GM21447 (cell line): ENCODE results near the gene LLGL2.
"Not testable (repeated sequence)": the region's sequence is repeated elsewhere in the genome, so short reads cannot be mapped to it uniquely, and the experiment has no call there.

ENCODE experiments used
- ATAC-seq: cut with Tn5 transposase; IDR thresholded peaks from one replicate; pipeline ENCODE4 v1.9.1; 2021; ENCODE audit not compliant: unreplicated experiment

LLGL2 gene

DNA sequence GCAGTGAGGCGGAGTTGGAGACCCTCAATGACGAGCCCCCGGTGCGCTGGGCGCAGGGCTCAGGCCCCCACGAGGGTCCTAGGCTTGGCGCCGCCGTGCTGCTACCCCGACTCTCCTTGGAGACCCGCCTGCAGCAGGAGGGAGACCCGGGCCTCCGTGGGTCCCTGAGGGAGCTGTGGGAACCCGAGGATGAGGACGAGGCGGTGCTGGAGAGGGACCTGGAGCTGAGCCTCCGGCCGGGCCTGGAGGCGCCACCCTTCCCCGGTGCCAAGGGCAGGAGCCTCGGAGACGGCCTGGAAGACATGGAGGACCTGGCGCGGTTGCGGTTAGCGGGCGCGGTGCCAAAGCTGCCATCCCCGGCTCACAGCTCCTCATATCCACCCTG is 64.4 kb downstream of the LLGL2 start:
- no peak for ATAC-seq

GRCh38 chr17:75590314-75590761 is 64.8 kb downstream of the LLGL2 start:
- no peak for ATAC-seq

DNA sequence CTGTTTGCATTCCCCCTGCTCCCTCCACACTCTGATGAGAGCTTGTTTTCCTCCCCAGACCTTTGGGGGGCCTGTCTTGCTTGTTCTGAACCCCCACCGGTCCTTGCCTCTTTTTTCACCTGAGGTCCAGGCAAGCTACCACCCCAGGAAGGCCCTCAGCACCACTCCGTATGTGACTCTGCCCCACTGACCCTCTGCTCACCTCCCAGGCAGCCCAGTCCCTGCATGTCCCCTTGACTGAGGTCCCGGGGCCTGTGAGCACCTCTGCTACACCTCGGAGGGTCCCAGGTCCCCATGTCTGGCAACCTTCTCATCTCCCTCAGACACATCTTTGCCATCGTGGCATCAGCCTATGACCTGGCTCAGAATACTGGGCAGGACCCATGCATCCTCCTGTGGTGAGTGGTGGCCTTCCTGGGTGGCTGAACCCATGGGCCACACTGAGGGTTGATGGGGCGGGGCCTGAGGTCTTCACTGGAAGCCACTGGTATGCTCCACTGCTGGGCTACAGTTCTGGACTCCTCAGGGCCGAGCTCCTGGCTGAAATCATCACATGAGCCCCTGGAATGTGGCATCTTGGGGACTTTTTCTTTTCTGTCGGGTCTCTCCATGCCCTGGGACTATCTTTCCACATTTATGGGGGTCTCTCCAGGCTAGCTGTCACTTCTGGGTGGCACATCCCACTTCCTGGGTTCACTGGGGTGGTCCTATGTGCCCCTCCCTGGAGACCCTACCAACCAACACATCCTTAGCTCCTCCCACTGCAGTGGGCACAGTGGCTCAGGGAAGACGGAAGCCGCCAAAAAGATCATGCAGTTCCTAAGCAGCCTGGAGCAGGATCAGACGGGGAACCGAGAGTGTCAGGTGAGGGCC is 65.6 kb downstream of the LLGL2 start:
- ATAC-seq, result no peak

DNA sequence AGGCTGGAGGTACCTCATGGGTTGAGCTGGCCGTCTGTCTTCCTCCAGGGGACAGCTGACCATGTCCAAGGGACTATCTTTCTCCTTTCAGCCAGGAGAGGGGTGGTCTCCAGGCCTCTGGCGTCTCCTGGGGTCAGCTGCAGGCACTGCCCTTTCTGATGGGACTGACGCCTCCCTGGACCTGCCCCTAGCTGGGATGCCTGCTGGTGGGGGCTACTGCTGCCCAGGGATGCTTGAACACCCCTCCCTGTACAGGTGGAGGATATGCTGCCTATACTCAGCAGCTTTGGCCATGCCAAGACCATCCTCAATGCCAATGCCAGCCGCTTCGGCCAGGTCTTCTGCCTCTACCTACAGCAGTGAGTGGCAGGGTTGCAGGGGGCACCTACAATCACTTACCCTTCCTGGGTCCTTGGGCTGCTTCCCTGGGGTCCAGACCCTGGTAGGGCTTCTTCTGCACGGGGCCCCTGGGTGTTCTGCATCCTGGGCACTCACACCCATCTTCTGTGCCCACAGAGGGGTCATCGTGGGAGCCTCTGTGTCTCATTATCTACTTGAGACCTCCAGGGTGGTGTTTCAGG is 66.3 kb downstream of the LLGL2 start:
- no peak for ATAC-seq

GRCh38 chr17:75592348-75593020 is 67.0 kb downstream of the LLGL2 start:
- ATAC-seq, result no peak

- ATAC-seq, result not testable (repeated sequence)
Measured at GRCh38 chr17:75593430-75593829, 67.9 kb downstream of the LLGL2 start.

DNA sequence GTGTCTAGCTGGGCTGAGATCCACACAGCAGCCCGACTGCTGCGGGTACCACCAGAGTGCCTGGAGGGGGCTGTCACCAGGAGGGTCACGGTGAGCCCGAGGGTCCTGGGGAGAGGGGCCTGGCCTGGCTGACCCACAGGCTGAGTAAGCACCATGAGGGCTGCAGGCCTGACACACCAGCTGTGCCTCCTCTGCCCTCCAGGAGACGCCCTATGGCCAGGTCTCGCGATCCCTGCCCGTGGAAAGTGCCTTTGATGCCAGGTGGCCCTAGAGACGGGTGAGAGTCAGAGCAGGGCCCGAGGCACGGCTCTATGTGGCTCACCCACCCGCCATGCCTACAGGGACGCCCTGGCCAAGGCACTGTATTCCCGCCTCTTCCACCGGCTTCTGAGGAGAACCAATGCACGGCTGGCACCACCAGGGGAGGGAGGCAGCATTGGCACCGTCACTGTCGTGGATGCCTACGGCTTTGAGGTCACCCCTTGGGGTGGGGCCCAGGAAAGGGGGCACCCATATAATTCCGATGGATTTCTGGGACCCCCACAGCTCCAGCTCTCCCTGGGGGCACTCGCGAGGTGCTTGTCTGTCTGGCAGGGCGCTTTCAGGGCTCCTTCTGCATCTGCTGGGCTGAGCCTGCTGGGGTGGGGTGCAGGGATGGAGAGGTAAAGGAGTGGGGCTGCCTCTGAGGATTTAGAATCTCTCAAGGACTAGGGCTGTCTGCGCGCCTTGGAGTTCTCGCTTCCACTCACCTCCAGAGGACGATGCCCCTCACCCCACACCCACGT is 69.2 kb downstream of the LLGL2 start:
- ATAC-seq, result no peak

DNA sequence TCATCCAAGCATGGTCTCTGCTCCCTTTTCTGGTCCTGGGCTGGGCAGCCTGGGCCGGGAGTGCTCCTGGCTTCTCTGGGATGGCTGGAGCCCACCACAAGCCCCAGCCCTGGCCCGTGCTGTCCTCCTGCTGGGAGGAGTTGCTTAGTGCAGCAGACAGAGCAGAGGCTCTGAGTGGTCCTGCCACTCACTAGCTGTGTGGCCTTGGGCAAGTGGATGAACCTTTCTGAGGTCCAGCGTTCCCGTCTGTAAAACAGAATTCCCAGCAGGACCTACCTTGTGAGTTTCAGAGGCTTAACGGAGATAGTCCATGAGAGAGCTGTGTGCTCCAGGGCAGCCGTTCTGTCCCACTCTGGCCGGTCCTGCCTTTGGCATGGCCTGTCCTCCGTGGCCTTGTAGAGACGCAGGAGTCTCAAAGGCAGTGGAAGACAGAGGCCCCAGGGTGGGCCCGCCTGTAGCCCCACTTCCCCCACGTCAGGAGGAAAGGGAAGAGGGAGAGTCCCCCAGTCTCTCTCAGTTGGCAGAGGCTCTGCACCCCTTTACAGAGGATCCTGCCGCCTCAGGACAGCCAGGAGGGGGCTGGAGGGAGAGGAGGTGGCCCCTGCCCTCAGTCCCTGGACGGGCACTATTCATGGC is 69.9 kb downstream of the LLGL2 start:
- no peak for ATAC-seq

- no peak for ATAC-seq
Measured at GRCh38 chr17:75595920-75596313, 70.4 kb downstream of the LLGL2 start.

DNA sequence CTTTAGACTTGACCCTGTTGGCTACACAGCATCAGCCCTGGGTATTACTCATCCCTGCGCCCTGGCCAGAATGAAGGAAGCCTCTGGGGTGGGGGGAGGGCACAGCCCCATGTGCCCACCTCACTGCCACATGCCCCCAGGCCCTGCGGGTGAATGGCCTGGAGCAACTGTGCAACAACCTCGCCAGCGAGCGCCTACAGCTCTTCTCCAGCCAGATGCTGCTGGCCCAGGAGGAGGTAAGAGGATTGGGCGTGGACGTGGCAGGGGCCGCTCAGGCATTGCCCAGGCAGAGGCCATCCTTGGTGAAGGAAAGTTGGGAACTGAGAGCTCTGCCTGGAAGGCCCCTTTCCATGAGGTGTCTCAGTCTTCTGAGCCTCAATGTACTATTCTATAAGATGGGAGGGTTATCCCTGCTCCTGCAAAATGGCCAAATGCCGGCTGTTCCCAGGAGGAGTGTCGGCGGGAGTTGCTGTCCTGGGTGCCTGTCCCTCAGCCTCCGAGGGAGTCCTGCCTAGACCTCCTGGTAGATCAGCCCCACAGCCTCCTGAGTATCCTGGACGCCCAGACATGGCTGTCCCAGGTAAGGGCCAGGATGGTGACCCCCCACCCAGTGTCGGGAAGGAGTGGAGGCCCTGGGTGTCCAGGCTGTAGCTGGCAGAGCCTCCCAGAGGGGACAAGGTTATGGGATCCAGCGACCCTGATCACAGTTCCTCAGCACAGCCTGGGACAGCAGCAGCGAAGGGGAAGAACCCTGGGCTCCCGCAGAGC is 71.0 kb downstream of the LLGL2 start:
- no peak for ATAC-seq

DNA sequence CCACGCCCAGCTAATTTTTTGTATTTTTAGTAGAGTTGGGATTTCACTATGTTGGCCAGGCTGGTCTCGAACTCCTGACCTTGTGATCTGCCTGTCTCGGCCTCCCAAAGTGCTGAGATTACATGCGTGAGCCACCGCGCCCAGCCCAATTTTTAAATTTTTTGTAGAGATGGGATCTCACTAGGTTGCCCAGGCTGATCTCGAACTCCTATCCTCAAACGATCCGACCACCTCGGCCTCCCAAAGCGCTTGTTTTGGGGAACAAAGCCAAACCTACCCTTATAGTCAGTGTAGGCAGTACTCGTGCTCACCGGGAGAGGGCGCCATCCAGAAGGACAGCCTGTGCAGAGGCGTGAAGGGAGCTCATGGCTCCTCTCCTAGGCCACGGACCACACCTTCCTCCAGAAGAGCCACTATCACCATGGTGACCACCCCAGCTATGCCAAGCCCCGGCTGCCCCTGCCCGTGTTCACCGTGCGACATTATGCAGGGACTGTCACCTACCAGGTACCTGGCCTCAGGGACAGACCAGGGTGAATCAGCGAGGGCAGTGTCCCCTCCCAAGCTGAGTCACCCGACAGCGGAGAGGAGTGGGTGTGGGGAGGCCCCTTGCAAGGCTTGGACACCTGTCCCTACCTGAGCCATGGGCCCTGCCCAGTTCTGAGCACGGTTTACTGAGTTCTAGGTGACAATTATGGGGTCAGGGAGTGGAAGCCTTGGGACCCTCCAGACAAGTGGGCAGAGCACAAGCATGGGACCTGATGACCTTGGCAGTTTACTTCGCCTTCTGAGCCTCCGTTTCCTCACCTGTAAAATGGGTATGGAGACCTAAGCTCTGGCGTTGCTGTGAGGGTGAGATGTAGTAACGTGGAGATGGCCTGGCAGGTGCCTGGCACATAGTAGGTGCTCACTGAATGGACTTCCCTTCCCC is 75.8 kb downstream of the LLGL2 start:
- ATAC-seq, result no peak

GRCh38 chr17:75602644-75603043 is 77.1 kb downstream of the LLGL2 start:
- ATAC-seq, result no peak

DNA sequence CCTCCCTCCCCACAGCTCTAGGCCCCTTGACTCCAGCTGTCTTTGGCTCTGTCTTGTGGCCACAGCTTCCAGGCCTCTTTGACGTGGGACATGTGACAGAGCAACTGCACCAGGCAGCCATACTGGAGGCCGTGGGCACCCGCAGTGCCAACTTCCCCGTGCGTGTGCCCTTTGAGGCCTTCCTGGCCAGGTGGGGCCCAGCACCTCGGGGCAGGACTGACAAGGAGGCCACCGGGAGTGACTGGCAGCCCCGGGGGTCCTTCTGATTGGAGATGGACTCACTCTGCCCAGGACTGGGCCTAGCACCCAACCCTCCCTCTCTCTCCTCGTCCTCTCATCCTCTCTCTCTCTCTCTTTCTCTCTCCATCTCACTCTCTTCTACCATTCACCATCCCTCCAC is 77.6 kb downstream of the LLGL2 start:
- no peak for ATAC-seq

GRCh38 chr17:75604034-75604695 is 78.7 kb downstream of the LLGL2 start:
- no peak for ATAC-seq

- ATAC-seq, result no peak
Measured at GRCh38 chr17:75605790-75606189, 80.3 kb downstream of the LLGL2 start.

- no peak for ATAC-seq
Measured at GRCh38 chr17:75607086-75607485, 81.6 kb downstream of the LLGL2 start.

GRCh38 chr17:75610103-75610984 is 84.8 kb downstream of the LLGL2 start:
- no peak for ATAC-seq
